ENCODE results near the gene SUCLG2.

Gene SUCLG2

DNA sequence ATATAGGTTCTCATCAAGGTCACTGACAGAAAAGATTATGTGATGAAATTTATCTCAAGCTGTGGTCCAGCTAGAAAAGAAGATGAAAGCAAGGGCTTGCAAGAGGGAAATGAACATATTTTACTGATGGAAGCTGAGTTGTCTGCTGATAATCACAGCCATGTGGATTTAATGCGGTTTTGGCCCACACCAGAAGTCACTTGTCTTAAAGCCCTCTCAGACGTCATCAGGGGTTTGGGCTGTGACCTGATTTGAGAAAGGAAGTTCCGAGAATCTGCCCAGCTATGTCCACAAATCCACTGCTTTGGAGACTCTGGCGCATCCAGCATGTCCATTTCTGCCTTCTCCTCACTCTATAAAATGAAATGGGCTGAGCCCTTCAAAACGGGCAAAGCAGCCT is 278.4 kb downstream of the SUCLG2 start:
- Histone ChIP-seq H3K4me3 (ENCODE audit: low read length) (no peak overlapping the region), H3K4me1 (ENCODE audit: low read length) (0 out of 2 replicates have a peak, but pooled peaks cover 4% of the 10 kb centered on the region), H3K4me2 (ENCODE audit: low read depth, low read length) (no peak overlapping the region), H3K9ac (ENCODE audit: low read length) (no peak overlapping the region), H3K79me2 (ENCODE audit: low read length) (no peaks in the 10 kb centered on the region), H2AFZ (ENCODE audit: low read length) (no peak overlapping the region), H3K27ac (ENCODE audit: low read length) (no peak overlapping the region), H3K9me2 (replicated peaks; ENCODE audit: insufficient read depth, low read length) (no peaks in the 10 kb centered on the region), H3F3A (ENCODE audit: insufficient read depth, low read length) (no peaks in the 10 kb centered on the region), H4K20me1 (ENCODE audit: insufficient read depth, low read length) (no peaks in the 10 kb centered on the region), H3K36me3 (replicated peaks; ENCODE audit: insufficient read depth, low read length) (no peaks in the 10 kb centered on the region), H3K27me3 (replicated peaks; ENCODE audit: insufficient read depth, low read length) (no peaks in the 10 kb centered on the region), H3K9me3 (replicated peaks; ENCODE audit: insufficient read depth, low read length) (no peaks in the 10 kb centered on the region)
- TF ChIP-seq EZH2phosphoT487 (IDR thresholded peaks at IDR 0.05; ENCODE audit: low read length) = no peak
- no peak for TF ChIP-seq EZH2 (optimal IDR thresholded peaks at IDR 0.05; ENCODE audit: low read depth, low read length)
- no peak for DNase-seq

DNA sequence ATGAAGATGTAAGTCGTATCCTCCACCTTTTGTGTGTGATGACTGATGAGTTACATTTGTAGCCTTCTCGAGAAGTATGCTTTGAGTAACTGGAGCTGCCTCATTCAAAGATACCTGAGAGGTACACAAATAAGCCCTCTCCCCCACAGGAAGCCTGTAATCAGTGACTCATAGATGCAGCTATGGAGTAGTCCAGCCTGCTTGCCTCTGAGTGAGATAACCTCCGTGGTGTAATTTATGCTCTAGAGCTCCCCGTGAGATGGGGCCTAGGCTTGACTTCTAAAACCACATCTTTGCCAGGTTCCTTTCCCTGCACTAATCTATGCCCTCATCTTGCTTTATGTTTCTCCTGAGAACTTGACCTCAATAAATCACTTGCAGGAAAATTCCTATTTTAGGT is 291.7 kb downstream of the SUCLG2 start:
- Histone ChIP-seq H3K9me2 (replicated peaks; ENCODE audit: insufficient read depth, low read length) (no peaks in the 10 kb centered on the region), H3K4me2 (ENCODE audit: low read depth, low read length) (no peak overlapping the region), H3K36me3 (replicated peaks; ENCODE audit: insufficient read depth, low read length) (no peaks in the 10 kb centered on the region), H3K79me2 (ENCODE audit: low read length) (no peaks in the 10 kb centered on the region), H3K4me3 (ENCODE audit: low read length) (no peak overlapping the region), H3K27me3 (replicated peaks; ENCODE audit: insufficient read depth, low read length) (no peaks in the 10 kb centered on the region), H3K4me1 (ENCODE audit: low read length) (peaks cover 23% of the 10 kb centered on the region), H3F3A (ENCODE audit: insufficient read depth, low read length) (0 out of 2 replicates have a peak, but pooled peaks cover 5% of the 10 kb centered on the region), H4K20me1 (ENCODE audit: insufficient read depth, low read length) (no peaks in the 10 kb centered on the region), H3K9me3 (replicated peaks; ENCODE audit: insufficient read depth, low read length) (no peaks in the 10 kb centered on the region), H2AFZ (ENCODE audit: low read length) (no peak overlapping the region), H3K27ac (ENCODE audit: low read length) (no peak overlapping the region), H3K9ac (ENCODE audit: low read length) (no peak overlapping the region)
- peak; percentile 23 for DNase-seq
- TF ChIP-seq, protein P1, sequence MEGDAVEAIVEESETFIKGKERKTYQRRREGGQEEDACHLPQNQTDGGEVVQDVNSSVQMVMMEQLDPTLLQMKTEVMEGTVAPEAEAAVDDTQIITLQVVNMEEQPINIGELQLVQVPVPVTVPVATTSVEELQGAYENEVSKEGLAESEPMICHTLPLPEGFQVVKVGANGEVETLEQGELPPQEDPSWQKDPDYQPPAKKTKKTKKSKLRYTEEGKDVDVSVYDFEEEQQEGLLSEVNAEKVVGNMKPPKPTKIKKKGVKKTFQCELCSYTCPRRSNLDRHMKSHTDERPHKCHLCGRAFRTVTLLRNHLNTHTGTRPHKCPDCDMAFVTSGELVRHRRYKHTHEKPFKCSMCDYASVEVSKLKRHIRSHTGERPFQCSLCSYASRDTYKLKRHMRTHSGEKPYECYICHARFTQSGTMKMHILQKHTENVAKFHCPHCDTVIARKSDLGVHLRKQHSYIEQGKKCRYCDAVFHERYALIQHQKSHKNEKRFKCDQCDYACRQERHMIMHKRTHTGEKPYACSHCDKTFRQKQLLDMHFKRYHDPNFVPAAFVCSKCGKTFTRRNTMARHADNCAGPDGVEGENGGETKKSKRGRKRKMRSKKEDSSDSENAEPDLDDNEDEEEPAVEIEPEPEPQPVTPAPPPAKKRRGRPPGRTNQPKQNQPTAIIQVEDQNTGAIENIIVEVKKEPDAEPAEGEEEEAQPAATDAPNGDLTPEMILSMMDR (IDR thresholded peaks at IDR 0.05; ENCODE audit: low read length) = no peak
- no peak for TF ChIP-seq EZH2 (optimal IDR thresholded peaks at IDR 0.05; ENCODE audit: low read depth, low read length)
- TF ChIP-seq EZH2phosphoT487 (IDR thresholded peaks at IDR 0.05; ENCODE audit: low read length) = no peak

GRCh38 chr3:67361770-67362169 is 292.6 kb downstream of the SUCLG2 start:
- H3K79me2 ChIP-seq (ENCODE audit: low read length) = no peaks in the 10 kb centered on the region
- H3K27me3 ChIP-seq (replicated peaks; ENCODE audit: insufficient read depth, low read length) = no peaks in the 10 kb centered on the region
- no peaks in the 10 kb centered on the region for H4K20me1 ChIP-seq (ENCODE audit: insufficient read depth, low read length)
- DNase-seq = no peak
- H3K36me3 ChIP-seq (replicated peaks; ENCODE audit: insufficient read depth, low read length) = no peaks in the 10 kb centered on the region
- H3K27ac ChIP-seq (ENCODE audit: low read length) = peak overlapping the region; percentile 38; the same call in 1 of the 2 replicates
- H3K4me1 ChIP-seq (ENCODE audit: low read length) = peaks cover 23% of the 10 kb centered on the region
- H3F3A ChIP-seq (ENCODE audit: insufficient read depth, low read length) = 0 out of 2 replicates have a peak, but pooled peaks cover 5% of the 10 kb centered on the region
- TF ChIP-seq, protein P1 (IDR thresholded peaks at IDR 0.05; ENCODE audit: low read length) = no peak
- TF ChIP-seq EZH2phosphoT487 (IDR thresholded peaks at IDR 0.05; ENCODE audit: low read length) = no peak
- TF ChIP-seq EZH2 (optimal IDR thresholded peaks at IDR 0.05; ENCODE audit: low read depth, low read length) = no peak
- H3K9ac ChIP-seq (ENCODE audit: low read length) = no peak overlapping the region
- H2AFZ ChIP-seq (ENCODE audit: low read length) = no peak overlapping the region
- peak overlapping the region; percentile 43 for H3K4me2 ChIP-seq (ENCODE audit: low read depth, low read length)
- H3K4me3 ChIP-seq (ENCODE audit: low read length) = no peak overlapping the region
- H3K9me2 ChIP-seq (replicated peaks; ENCODE audit: insufficient read depth, low read length) = no peaks in the 10 kb centered on the region
- H3K9me3 ChIP-seq (replicated peaks; ENCODE audit: insufficient read depth, low read length) = no peaks in the 10 kb centered on the region

DNA sequence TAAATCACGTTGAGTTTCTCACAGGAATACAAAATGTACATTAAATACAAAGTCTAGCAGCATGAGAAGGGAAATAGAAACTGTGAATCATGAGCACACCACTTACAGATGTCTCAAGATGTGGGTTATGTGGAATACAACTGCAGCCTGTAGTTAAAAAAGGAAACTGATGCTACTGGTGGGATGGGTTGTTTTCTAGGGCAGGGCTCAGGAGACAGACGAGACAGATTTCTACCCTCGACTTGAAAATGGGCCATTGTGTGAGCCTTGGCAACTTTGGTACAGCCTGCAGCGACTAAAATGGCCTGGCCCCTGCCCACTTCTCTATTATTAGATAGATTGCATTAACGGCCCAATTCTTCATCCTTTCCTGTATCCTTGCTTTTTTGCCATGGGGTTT is 293.1 kb downstream of the SUCLG2 start:
- Histone ChIP-seq H3K27me3 (replicated peaks; ENCODE audit: insufficient read depth, low read length) (no peaks in the 10 kb centered on the region), H3K9me2 (replicated peaks; ENCODE audit: insufficient read depth, low read length) (no peaks in the 10 kb centered on the region), H3K79me2 (ENCODE audit: low read length) (no peaks in the 10 kb centered on the region), H3K4me3 (ENCODE audit: low read length) (no peak overlapping the region), H3K4me1 (ENCODE audit: low read length) (peaks cover 23% of the 10 kb centered on the region), H3K4me2 (ENCODE audit: low read depth, low read length) (peak overlapping the region; percentile 43), H3K27ac (ENCODE audit: low read length) (peak overlapping the region; percentile 38; the same call in 1 of the 2 replicates), H4K20me1 (ENCODE audit: insufficient read depth, low read length) (no peaks in the 10 kb centered on the region), H3K9me3 (replicated peaks; ENCODE audit: insufficient read depth, low read length) (no peaks in the 10 kb centered on the region), H3F3A (ENCODE audit: insufficient read depth, low read length) (0 out of 2 replicates have a peak, but pooled peaks cover 5% of the 10 kb centered on the region), H2AFZ (ENCODE audit: low read length) (0 out of 2 replicates have a peak overlapping the region, but pooled peaks have one; percentile 15), H3K9ac (ENCODE audit: low read length) (no peak overlapping the region), H3K36me3 (replicated peaks; ENCODE audit: insufficient read depth, low read length) (no peaks in the 10 kb centered on the region)
- DNase-seq = peak; percentile 39
- TF ChIP-seq EZH2phosphoT487 (IDR thresholded peaks at IDR 0.05; ENCODE audit: low read length) (no peak), EZH2 (optimal IDR thresholded peaks at IDR 0.05; ENCODE audit: low read depth, low read length) (no peak)
- TF ChIP-seq, protein P1 (IDR thresholded peaks at IDR 0.05; ENCODE audit: low read length) = no peak

All from MM.1S (cell line).